Stimulated activated CD8-positive, alpha-beta memory T cell treated with anti-CD3 and anti-CD28 coated beads, Interleukin-15, amount 100 ng/mL, for 48 hours (primary cell): Measurements from ENCODE around the gene SLC5A9.
"Not testable (repeated sequence)": the region's sequence is repeated elsewhere in the genome, so short reads cannot be mapped to it uniquely, and the experiment has no call there.

ENCODE experiments used
- DNase-seq, 2 donors: peaks; one replicate each; pipeline ENCODE4 v3.0.0-alpha.2; 2020; ENCODE audit warnings: low read depth in 2 of 2

Gene SLC5A9

DNA sequence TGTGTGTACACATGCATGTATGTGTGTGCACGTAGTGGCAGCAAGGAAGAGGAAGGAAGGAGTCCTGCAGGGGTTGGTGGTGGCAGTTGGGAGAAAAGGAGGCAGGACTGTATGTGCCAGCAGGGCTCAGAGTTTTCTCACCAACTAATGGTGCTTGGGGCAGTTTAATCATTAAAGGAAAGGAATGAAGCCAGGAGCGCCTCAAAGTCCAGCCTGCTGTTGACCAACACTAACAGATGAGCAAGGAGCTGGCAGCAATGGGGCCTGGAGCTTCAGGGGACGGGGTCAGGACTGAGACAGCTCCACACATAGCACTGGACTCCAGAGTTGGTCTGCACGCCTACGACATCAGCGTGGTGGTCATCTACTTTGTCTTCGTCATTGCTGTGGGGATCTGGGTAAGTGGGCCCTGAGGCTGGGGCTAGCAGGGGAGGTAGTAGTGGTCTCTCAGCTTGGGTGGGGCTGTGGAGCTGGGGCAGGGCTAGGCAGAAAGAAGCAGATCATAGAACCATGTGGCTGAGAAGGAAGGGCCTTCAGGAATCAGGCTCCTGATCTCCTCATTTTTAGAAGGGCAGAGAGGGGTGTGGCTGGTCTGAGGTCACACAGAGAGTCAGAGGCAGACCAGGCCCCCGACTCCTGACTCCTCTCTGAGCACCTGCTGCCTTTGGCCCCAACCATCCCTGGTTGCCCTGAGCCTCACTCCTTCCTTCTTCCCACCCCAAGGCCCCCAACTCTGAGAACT lies at the start of gene SLC5A9:
Gene SLC5A9 (plus strand): TSS at position 216 of the 742 bp plus-strand sequence. CDS start 21 bp downstream, at position 237.
- no peak for DNase-seq

GRCh38 chr1:48175116-48175515 lies 47.4 kb upstream of the SLC5A9 start:
- no peak for DNase-seq

GRCh38 chr1:48177257-48177656 lies 45.3 kb upstream of the SLC5A9 start:
- DNase-seq: no peak

DNA sequence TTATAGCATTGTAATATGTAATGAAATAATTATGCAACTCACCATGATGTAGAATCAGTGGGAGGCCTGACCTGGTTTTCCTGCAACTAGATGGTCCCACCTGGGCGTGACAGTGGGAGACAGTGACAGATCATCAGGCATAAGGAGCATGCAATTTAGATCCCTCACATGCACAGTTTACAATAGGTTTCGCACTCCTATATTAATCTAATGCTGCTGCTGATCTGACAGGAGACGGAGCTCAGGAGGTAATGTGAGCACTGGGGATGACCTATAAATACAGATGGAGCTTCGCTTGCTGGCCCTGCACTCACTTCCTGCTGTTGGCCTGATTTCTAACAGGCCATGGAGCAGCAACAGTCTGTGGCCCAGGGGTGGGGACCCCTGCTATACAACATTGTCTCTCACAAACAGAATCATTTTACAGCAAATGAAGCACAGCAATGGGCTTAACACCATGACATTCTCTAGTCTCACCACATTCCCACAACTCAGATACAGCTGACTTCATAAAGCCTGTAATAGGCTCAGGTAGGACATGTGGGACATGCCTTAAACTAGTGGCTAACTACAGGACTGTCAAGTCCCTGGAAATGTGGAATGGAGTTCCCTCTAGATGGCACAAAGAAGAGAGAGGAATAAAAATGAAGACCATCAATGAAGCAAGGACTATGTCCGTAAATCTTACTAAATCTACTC lies 40.7 kb upstream of the SLC5A9 start:
- no peak for DNase-seq

GRCh38 chr1:48182439-48182838 lies 40.1 kb upstream of the SLC5A9 start:
- DNase-seq: no peak

- no peak for DNase-seq
These were observed 36.1 kb upstream of the SLC5A9 start for GRCh38 chr1:48186306-48186839.

- no peak for DNase-seq
These were observed 34.5 kb upstream of the SLC5A9 start for GRCh38 chr1:48187969-48188563.

- DNase-seq: no peak
These were observed 31.6 kb upstream of the SLC5A9 start for GRCh38 chr1:48190881-48191280.

DNA sequence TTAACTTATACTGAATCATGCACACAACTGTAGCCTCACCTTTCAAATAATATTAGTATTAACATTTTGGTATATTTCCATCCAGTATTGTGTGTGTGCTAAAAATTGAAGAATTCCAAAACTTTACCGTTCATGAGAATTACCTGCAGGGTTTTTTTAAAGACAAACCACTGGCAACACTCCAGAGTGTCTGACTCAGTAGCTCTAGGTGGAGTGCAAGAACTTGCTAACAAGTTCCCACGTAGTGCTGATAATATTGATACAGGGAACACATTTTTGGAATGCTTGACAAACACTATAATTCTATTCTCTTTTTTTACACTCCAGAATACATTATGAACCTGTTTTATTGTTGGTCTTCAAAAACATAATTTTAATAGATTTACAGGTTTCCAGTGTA lies 27.7 kb upstream of the SLC5A9 start:
- DNase-seq: no peak

GRCh38 chr1:48196237-48196636 lies 26.3 kb upstream of the SLC5A9 start:
- no peak for DNase-seq

DNA sequence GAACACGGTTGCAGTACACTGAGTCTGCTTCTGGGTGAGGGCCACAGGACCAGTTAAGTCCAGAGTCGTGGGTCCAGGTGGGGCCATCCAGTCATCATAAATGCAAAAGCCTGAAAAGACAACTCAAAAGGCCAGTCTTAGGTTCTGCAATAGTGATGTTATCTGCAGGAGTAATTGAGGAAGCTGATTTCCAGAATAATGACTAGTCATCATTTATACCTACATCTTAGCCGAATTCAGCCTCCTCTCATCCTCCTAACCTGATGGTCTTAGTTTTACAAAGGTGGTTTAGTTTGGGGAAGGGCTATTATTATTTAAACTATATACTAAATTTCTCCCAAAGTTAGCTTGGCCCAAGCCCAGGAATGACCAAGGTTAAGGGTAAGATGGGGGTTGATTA lies 23.5 kb upstream of the SLC5A9 start:
- no peak for DNase-seq

- DNase-seq: no peak
These were observed 22.2 kb upstream of the SLC5A9 start for GRCh38 chr1:48200166-48200900.

GRCh38 chr1:48202030-48202752 lies 20.3 kb upstream of the SLC5A9 start:
- peak; percentile 34 to 40 for DNase-seq

DNA sequence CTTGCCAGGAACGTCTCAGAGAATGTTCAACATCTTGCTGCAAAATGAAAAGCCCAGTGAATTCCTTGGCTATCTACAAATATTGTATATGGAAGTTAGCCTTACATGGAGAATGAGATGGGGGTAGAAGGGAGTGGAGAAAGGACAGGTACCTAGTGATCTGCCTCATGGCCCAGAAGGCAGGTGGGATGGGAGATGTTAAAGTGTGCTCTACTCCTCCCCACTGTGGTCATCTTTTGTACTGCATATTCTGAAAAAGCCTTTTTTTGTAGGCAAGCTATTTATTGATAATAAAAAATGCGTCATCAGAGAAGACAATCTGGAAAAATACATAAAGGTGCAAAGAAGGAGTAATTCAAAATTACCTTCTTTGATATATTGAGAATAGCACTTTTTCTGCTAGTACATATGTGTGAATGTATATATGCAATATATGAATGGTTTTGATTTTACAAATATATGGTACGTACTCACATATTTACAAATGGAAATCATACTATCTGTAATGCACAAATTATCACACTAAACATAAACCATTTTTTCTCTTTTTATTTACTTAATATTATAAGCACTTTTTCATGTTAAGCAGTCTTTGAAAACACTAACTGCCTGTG lies 19.1 kb upstream of the SLC5A9 start:
- no peak for DNase-seq

GRCh38 chr1:48205522-48205921 lies 17.0 kb upstream of the SLC5A9 start:
- no peak for DNase-seq

GRCh38 chr1:48206371-48206770 lies 16.1 kb upstream of the SLC5A9 start:
- no peak for DNase-seq

DNA sequence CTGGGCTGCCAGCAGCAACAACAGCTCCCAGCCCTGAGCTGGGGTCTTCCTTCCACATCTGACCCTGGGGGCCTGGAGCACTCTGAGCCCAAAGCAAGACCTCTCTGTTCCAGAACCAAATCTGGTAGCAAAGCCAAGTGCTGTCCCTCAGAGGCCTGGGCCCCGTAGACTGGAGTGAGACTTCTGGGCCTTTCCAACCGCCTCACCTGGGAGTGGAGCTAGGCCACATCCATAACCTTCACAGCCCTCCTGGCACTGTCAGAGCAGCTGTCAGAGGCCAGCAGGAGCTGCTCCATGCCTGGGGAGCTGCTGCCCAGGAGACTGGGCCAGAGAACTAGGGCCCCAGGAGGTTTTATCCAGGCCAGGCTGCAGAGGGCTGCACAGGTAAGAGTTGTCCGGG lies 15.4 kb upstream of the SLC5A9 start:
- no peak for DNase-seq

- no peak for DNase-seq
These were observed 14.9 kb upstream of the SLC5A9 start for GRCh38 chr1:48207536-48208075.

GRCh38 chr1:48208251-48208650 lies 14.3 kb upstream of the SLC5A9 start:
- DNase-seq: no peak

DNA sequence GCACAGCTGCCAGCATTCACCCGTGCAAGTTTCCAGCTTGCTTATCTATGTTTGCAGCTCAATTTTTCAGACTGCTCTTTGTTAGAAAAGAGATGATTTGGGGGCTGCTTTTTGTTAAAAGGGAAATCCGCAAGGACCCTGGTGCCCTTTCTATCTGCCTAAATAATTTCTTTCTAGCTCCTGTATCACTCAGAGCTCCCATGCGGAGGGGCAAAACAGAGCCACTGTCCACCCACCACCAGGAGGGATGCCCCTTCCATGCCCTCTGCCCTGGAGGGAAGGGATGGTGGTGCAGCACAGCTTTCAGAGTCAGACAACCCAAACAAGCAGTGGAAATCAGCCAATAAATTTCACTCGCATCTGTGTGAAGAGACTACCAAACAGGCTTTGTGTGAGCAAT lies 13.9 kb upstream of the SLC5A9 start:
- DNase-seq: no peak

- DNase-seq: not testable (repeated sequence)
These were observed 9.1 kb upstream of the SLC5A9 start for GRCh38 chr1:48213462-48213861.
